Erythroblast (primary cell): ENCODE measurements around the gene AP3S1.

Experiments
- GATA1 ChIP-seq: IDR thresholded peaks from 2 replicates; pipeline ENCODE4 v1.6.1; 2011; ENCODE audit warnings: low read depth, mild to moderate bottlenecking, control low read depth, low read length, moderate library complexity
- POLR2A ChIP-seq: IDR thresholded peaks from 2 replicates; pipeline ENCODE4 v1.6.1; 2011; ENCODE audit warnings: mild to moderate bottlenecking, low read length

DNA sequence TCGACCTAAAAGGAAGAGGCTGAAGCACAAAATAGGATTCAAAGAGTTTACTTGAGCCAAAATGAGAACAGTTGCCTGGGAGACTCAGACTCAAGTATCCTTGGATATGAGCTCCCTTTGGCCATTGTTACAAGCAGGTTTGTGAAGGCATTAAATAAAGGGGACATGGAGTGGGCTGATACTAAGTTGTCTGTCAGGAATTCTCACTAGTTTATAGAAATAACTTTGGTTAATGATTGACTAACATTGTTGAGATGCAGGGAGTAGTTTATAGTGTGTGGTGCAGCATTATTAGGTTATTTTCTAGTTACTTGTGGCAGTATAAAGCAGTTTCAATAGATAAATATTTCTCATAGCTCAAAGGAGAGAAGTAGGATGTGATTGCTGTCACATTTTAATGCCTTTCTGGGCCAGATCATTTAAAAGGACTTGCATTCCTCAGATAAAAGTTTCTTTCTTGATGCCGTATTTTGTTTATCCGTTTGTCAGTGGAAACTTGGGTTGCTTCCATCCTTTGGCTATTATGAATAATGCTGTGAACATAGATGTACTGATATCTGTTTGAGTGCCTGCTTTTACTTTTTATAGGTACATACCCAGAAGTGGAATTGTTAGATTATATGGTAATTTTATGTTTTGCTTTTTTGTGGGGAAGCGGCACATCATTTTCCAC, 9.1 kb downstream of the AP3S1 start:
- TF ChIP-seq GATA1, result no peak
- no peak for TF ChIP-seq POLR2A
